WERI-Rb-1 (cell line): ENCODE data around the gene ADAM33.

Source experiments
- DNase-seq: peaks from one replicate; pipeline ENCODE4 v3.0.0-alpha.2; 2020
- H3K27ac ChIP-seq: fragments of 250-450 bp; sonication (Bioruptor Pico); 2 replicates; pipeline ENCODE4 v1.5.1; 2020; ENCODE audit warnings: mild to moderate bottlenecking, moderate library complexity
- H3K27me3 ChIP-seq: fragments of 250-450 bp; sonication (Bioruptor Pico); 2 replicates; pipeline ENCODE4 v1.5.1; 2021; ENCODE audit warnings: mild to moderate bottlenecking, low read depth, moderate library complexity; ENCODE audit not compliant: insufficient read depth, severe bottlenecking
- H3K36me3 ChIP-seq: fragments of 250-450 bp; sonication (Bioruptor Pico); 2 replicates; pipeline ENCODE4 v1.5.1; 2020; ENCODE audit warnings: mild to moderate bottlenecking, moderate library complexity
- H3K4me3 ChIP-seq: 2 replicates; pipeline ENCODE4 v1.5.1; 2011; ENCODE audit warnings: low read depth, mild to moderate bottlenecking, control low read depth, low read length
- H3K9me3 ChIP-seq: fragments of 250-450 bp; sonication (Bioruptor Pico); 2 replicates; pipeline ENCODE4 v1.5.1; 2021; ENCODE audit warnings: mild to moderate bottlenecking, moderate library complexity; ENCODE audit not compliant: severe bottlenecking
- CTCF ChIP-seq: IDR thresholded peaks from 2 replicates; pipeline ENCODE4 v1.5.1; 2011; ENCODE audit warnings: low read depth, mild to moderate bottlenecking, control low read depth, inconsistent platforms, low read length

Gene ADAM33

GRCh38 chr20:3633913-3634478 is 47.8 kb downstream of the ADAM33 start:
- no peaks in the 10 kb centered on the region for H3K36me3 ChIP-seq
- TF ChIP-seq CTCF = no peak
- no peak for DNase-seq
- no peaks in the 10 kb centered on the region for H3K27me3 ChIP-seq
- H3K4me3 ChIP-seq = no peak overlapping the region
- H3K27ac ChIP-seq = no peak overlapping the region
- no peaks in the 10 kb centered on the region for H3K9me3 ChIP-seq

DNA sequence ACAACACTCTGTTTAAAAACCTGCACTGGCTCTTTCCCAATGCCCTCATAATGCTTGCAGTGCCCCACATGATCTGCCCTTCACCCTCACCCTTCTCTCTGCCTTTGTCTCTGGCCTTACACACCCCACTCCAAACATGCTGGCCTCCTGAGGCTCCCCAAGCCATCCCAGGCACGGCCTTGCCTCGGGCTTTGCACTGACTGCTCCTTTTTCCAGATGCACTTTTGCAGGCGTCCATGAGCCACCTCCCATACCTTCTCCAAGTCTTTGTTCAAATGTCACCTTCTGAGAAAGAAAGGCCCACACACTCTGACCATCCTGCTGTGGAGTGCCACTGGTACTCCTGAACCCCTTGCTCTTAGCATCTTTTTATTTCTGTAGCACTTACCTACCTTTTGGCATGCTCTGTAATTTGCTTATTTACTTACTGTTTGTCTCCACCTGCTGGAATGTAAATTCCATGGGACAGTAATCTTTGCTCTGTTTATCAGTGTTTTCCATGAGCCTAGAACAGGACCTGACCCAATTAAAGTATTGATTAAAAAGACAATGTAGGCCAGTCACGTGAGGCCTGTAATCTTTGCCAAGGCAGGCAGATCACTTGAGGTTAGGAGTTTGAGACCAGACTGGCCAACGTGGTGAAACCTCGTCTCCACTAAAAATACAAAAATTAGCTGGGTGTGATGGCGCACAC is 49.4 kb downstream of the ADAM33 start:
- Histone ChIP-seq H3K4me3 (no peak overlapping the region), H3K36me3 (no peaks in the 10 kb centered on the region), H3K27ac (no peak overlapping the region), H3K9me3 (no peaks in the 10 kb centered on the region), H3K27me3 (no peaks in the 10 kb centered on the region)
- TF ChIP-seq CTCF = no peak
- no peak for DNase-seq

DNA sequence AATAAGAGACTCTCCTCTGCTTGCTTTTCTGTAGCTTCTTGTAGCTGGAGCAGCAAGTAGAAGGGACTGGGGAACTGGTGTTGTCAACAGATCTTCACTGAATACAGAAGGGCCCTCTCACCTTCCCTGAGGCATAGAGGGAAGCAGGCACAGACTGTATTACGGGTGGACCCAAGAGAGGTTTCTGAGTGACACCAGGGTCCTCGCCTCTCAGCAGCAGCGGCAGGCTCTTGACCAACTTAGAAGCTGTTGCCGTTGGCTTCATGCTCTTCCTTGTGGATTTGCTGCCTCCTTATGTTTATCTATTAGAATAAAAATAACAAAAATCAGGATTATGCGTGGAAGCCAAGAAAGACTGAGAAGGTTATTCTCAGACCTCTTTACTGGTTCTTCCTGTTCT is 50.3 kb downstream of the ADAM33 start:
- Histone ChIP-seq H3K9me3 (no peaks in the 10 kb centered on the region), H3K27ac (no peak overlapping the region), H3K36me3 (no peaks in the 10 kb centered on the region), H3K4me3 (no peak overlapping the region), H3K27me3 (no peaks in the 10 kb centered on the region)
- DNase-seq = no peak
- TF ChIP-seq CTCF = no peak

- H3K9me3 ChIP-seq = no peaks in the 10 kb centered on the region
- H3K27ac ChIP-seq = no peak overlapping the region
- H3K4me3 ChIP-seq = no peak overlapping the region
- no peak for DNase-seq
- H3K36me3 ChIP-seq = no peaks in the 10 kb centered on the region
- TF ChIP-seq CTCF = no peak
- H3K27me3 ChIP-seq = no peaks in the 10 kb centered on the region
Observed at GRCh38 chr20:3630429-3630828, 51.4 kb downstream of the ADAM33 start.

DNA sequence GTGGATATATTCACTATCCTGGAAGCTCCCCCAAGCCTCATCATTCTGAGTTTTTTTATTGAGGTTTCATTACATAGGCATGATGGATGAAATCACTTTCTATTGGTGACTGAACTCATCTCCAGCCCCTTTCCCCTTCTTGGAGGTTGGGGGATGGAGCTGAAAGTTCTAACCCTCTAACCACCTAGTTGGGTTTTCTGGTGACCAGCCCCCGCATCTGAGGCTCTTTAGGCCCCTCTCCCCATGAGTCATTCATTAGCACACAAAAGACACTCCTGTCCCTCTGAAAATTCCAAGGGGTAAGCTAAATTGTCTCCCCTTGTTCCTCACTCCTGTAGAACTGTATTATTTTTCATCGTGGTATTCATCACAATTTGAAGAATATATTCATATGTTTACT is 51.9 kb downstream of the ADAM33 start:
- no peaks in the 10 kb centered on the region for H3K27me3 ChIP-seq
- H3K36me3 ChIP-seq = no peaks in the 10 kb centered on the region
- no peaks in the 10 kb centered on the region for H3K9me3 ChIP-seq
- H3K27ac ChIP-seq = no peak overlapping the region
- TF ChIP-seq CTCF = no peak
- no peak overlapping the region for H3K4me3 ChIP-seq
- DNase-seq = no peak
